HepG2 (cell line): ENCODE measurements around the gene DOCK3. TPM values are rescaled to one million over a fixed set of nuclear protein-coding genes. Genes with fewer than 3 reads are reported as not detected.
"Not testable (repeated sequence)": the region's sequence is repeated elsewhere in the genome, so short reads cannot be mapped to it uniquely, and the experiment has no call there.

Source experiments
- AHDC1 ChIP-seq: sonication (generic); formaldehyde crosslinking; IDR thresholded peaks from 2 replicates; pipeline ENCODE4 v1.5.1; 2020; ENCODE audit warnings: mild to moderate bottlenecking, missing genetic modification reagents, borderline replicate concordance
- CEBPG ChIP-seq: IDR thresholded peaks from 2 replicates; pipeline ENCODE4 v1.6.1; 2016
- GATAD2A ChIP-seq: IDR thresholded peaks from 2 replicates; pipeline ENCODE4 v1.6.1; 2016
- HDAC1 ChIP-seq: sonication (generic); formaldehyde crosslinking; IDR thresholded peaks from 2 replicates; pipeline ENCODE4 v1.5.1; 2020; ENCODE audit warnings: mild to moderate bottlenecking, missing genetic modification reagents
- RXRB ChIP-seq: IDR thresholded peaks from 2 replicates; pipeline ENCODE4 v1.6.1; 2016; ENCODE audit warnings: borderline replicate concordance, missing genetic modification reagents, missing compliant biosample characterization
- SOX13 ChIP-seq, 3 experiments: fragments of 450-650 bp in 1 of 3; sonication (generic) in 1 of 3; formaldehyde crosslinking in 1 of 3; IDR thresholded peaks in 2 of 3; conservative IDR thresholded peaks in 1 of 3; 2 replicates each; pipeline versions ENCODE4 v1.5.0 to v1.6.1; 2016 to 2020; ENCODE audit warnings: antibody characterized with exemption in 1 of 3, mild to moderate bottlenecking in 1 of 3, missing compliant biosample characterization in 1 of 3, missing genetic modification reagents in 1 of 3, moderate library complexity in 1 of 3
- SOX5 ChIP-seq: IDR thresholded peaks from 2 replicates; pipeline ENCODE4 v1.6.1; 2016; ENCODE audit warnings: borderline replicate concordance
- SOX6 ChIP-seq, 2 experiments: fragments of 450-650 bp in 1 of 2; sonication (generic) in 1 of 2; formaldehyde crosslinking in 1 of 2; IDR thresholded peaks; 2 replicates each; pipeline versions ENCODE4 v1.4.0 to v1.6.1; 2017 to 2020; ENCODE audit warnings: antibody characterized with exemption in 1 of 2, mild to moderate bottlenecking in 1 of 2, missing genetic modification reagents in 1 of 2
- ZNF362 ChIP-seq: sonication (generic); formaldehyde crosslinking; IDR thresholded peaks from 2 replicates; pipeline ENCODE4 v1.4.0; 2020; ENCODE audit warnings: missing genetic modification reagents, mild to moderate bottlenecking, borderline replicate concordance
- polyA plus RNA-seq, 8 experiments: library from polyadenylated mRNA; depleted of rRNA in 3 of 8; stranded (reverse) in 7 of 8; unstranded in 1 of 8; fragments of >200 nt; fragmentation: Illumina TruSeq in 4 of 8; extraction: Trizol in 4 of 8; gene quantifications; 2 replicates each; pipeline versions ENCODE4 v1.2.1 to v1.2.3, GENCODE V29; 2011 to 2016; ENCODE audit warnings: low read depth in 4 of 8, missing spikeins in 1 of 8, mixed read lengths in 1 of 8; ENCODE audit not compliant: insufficient read depth in 1 of 8
- total RNA-seq, 5 experiments: library from RNA; depleted of rRNA; stranded (reverse); fragments of >200 nt; fragmentation: Illumina TruSeq; extraction: Trizol; gene quantifications; 2 replicates each; pipeline ENCODE4 v1.2.3, GENCODE V29; 2016; ENCODE audit warnings: low read depth in 1 of 5

DOCK3 gene
- total and polyA plus RNA-seq, 2 of the 13 experiments (the other 11 are each of a cell fraction or from before 2014, with no cell fraction given), result not detected

DNA sequence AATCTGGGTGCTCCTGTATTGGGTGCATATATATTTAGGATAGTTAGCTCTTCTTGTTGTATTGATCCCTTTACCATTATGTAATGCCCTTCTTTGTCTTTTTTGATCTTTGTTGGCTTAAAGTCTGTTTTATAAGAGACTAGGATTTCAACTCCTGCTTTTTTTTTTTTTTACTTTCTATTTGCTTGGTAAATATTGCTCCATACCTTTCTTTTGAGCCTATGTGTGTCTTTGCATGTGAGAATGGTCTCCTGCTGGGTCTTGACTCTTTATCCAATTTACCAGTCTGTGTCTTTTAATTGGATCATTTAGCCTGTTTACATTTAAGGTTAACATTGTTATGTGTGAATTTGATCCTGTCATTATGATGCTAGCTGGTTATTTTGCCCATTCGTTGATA lies 420.1 kb downstream of the DOCK3 start (continued):
- TF ChIP-seq AHDC1 (peak; percentile 36; the same call in 1 of the 2 replicates), GATAD2A (peak; percentile 65), SOX6 (CRISPR knock-in tag; IDR thresholded peaks at IDR 0.05) (peak; percentile 78), ZNF362 (CRISPR knock-in tag) (peak; percentile 87), RXRB (CRISPR knock-in tag) (0 out of 2 replicates have a peak, but pooled peaks have one; percentile 8), SOX5 (CRISPR knock-in tag) (peak; percentile 31; the same call in 1 of the 2 replicates), HDAC1 (CRISPR knock-in tag) (0 out of 2 replicates have a peak, but pooled peaks have one; percentile 22), SOX13 (CRISPR knock-in tag; conservative IDR thresholded peaks at IDR 0.05 in 1 of 2, IDR thresholded peaks at IDR 0.05 in 1 of 2) (peak in 1 of 2 experiments; percentile 58; a peak in 2 of 4 replicates), CEBPG (CRISPR knock-in tag) (peak; percentile 60)
- not testable (repeated sequence) for TF ChIP-seq SOX6, SOX13 (IDR thresholded peaks at IDR 0.05)
